Epithelial cell of proximal tubule (primary cell): ENCODE data around the gene CTU2. TPM values are rescaled to one million over a fixed set of nuclear protein-coding genes. Genes with fewer than 3 reads are reported as not detected.

Source experiments
- DNase-seq: peaks from one replicate; pipeline ENCODE4 v3.0.0-alpha.2; 2011; ENCODE audit warnings: low read depth
- H3K4me3 ChIP-seq: 2 replicates; pipeline ENCODE4 v1.5.1; 2011; ENCODE audit warnings: low read depth, mild to moderate bottlenecking, low read length
- total RNA-seq: library from RNA; depleted of rRNA; stranded (reverse); fragments of >200 nt; gene quantifications from 2 replicates; pipeline ENCODE4 v1.2.3, GENCODE V29; 2015
- TF ChIP-seq, protein P1 (sequence below): conservative IDR thresholded peaks from 2 replicates; pipeline ENCODE4 v1.5.1; 2012; ENCODE audit warnings: low read depth, mild to moderate bottlenecking, low read length

The CTU2 gene
- total RNA-seq, 1 donor from 2014 or later = 9.3 TPM

GRCh38 chr16:88687254-88687576 lies 19.1 kb upstream of the CTU2 start:
- TF ChIP-seq, protein P1, sequence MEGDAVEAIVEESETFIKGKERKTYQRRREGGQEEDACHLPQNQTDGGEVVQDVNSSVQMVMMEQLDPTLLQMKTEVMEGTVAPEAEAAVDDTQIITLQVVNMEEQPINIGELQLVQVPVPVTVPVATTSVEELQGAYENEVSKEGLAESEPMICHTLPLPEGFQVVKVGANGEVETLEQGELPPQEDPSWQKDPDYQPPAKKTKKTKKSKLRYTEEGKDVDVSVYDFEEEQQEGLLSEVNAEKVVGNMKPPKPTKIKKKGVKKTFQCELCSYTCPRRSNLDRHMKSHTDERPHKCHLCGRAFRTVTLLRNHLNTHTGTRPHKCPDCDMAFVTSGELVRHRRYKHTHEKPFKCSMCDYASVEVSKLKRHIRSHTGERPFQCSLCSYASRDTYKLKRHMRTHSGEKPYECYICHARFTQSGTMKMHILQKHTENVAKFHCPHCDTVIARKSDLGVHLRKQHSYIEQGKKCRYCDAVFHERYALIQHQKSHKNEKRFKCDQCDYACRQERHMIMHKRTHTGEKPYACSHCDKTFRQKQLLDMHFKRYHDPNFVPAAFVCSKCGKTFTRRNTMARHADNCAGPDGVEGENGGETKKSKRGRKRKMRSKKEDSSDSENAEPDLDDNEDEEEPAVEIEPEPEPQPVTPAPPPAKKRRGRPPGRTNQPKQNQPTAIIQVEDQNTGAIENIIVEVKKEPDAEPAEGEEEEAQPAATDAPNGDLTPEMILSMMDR = no peak
- H3K4me3 ChIP-seq = no peak overlapping the region
- DNase-seq = no peak

- no peak overlapping the region for H3K4me3 ChIP-seq
- TF ChIP-seq, protein P1 = no peak
- no peak for DNase-seq
Measured at GRCh38 chr16:88687676-88688012, 18.7 kb upstream of the CTU2 start.

GRCh38 chr16:88688013-88688778 lies 18.1 kb upstream of the CTU2 start:
- no peak overlapping the region for H3K4me3 ChIP-seq
- TF ChIP-seq, protein P1 = no peak
- DNase-seq = no peak

GRCh38 chr16:88690341-88691128 lies 15.8 kb upstream of the CTU2 start:
- DNase-seq = no peak
- TF ChIP-seq, protein P1 = no peak
- H3K4me3 ChIP-seq = no peak overlapping the region

- no peak for DNase-seq
- TF ChIP-seq, protein P1 = no peak
- no peak overlapping the region for H3K4me3 ChIP-seq
Measured at GRCh38 chr16:88691129-88691813, 15.0 kb upstream of the CTU2 start.

DNA sequence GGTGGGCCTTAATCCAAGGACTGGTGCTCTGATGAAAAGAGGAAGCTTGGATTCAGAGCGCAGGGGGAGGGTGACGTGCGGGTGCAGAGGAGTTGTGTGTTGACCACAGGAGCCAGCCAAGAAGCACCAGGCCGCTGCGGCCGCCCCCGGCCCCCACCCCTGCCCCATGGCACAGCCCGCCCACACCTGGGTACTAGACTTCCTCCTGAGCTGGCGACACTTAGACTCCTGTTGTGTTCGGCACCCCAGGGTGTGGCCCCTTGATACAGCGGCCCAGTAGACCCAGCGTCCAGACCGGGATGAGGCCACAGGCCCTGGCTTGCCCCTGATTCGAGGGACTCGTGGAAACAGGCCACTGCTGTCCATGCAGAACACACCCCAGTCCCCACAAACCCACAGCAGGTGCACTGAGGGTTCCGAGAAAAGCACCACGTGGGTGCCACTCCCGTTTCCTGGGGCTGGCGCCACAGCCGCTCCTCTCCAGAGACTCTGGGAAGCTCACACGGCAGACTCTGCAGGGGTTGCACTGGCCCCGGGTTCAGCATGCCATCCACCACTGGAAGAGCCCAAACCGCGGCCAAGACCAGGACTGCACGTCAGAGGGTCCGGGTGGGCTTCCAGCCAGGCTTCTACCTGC lies 14.3 kb upstream of the CTU2 start:
- no peak overlapping the region for H3K4me3 ChIP-seq
- DNase-seq = no peak
- TF ChIP-seq, protein P1 = no peak
